ENCODE results near the gene ZNF91.
"Not testable (repeated sequence)": the region's sequence is repeated elsewhere in the genome, so short reads cannot be mapped to it uniquely, and the experiment has no call there.

ZNF91 gene

DNA sequence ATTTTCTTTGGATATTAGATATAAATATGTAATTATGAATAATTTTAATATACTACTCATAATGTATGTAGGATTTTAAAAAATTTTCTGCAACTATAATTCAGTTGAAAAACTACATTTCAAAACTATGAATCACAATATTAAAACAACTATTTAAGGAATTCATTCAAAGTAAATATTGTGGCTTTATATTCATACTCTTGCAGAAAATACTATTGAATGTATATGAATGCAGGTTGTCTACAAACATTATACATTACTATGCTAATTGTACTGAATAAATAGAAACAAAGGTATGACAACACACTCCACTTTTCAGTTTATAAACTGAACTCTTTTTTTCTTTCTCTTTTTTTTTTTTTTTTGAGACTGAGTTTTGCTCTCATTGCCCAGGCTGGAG lies 14.2 kb downstream of the ZNF91 start:
- no peak overlapping the region for H3K27ac ChIP-seq
- no peak for TF ChIP-seq ZFX (IDR thresholded peaks at IDR 0.05; ENCODE audit: borderline replicate concordance)
- TF ChIP-seq, protein P1, sequence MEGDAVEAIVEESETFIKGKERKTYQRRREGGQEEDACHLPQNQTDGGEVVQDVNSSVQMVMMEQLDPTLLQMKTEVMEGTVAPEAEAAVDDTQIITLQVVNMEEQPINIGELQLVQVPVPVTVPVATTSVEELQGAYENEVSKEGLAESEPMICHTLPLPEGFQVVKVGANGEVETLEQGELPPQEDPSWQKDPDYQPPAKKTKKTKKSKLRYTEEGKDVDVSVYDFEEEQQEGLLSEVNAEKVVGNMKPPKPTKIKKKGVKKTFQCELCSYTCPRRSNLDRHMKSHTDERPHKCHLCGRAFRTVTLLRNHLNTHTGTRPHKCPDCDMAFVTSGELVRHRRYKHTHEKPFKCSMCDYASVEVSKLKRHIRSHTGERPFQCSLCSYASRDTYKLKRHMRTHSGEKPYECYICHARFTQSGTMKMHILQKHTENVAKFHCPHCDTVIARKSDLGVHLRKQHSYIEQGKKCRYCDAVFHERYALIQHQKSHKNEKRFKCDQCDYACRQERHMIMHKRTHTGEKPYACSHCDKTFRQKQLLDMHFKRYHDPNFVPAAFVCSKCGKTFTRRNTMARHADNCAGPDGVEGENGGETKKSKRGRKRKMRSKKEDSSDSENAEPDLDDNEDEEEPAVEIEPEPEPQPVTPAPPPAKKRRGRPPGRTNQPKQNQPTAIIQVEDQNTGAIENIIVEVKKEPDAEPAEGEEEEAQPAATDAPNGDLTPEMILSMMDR (IDR thresholded peaks at IDR 0.05): no peak

DNA sequence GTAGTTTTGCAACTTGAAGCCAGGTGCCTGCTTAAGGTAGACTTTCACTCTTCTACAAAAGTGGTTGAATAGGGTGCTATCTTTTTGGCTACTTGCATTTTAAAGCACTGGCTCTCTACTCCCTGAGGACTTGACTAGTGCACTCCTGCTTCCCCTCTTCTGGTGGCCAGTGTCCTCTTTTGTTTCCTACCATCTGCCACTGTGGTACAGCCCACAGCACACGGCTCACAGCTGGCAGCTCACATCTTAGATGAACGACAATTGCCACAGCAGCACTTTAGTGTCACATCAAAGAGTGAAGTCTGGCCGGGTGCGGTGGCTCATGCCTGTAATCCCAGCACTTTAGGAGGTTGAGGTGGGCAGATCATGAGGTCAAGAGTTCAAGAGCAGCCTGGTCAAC lies 15.6 kb downstream of the ZNF91 start:
- H3K27ac ChIP-seq: not testable (repeated sequence)

DNA sequence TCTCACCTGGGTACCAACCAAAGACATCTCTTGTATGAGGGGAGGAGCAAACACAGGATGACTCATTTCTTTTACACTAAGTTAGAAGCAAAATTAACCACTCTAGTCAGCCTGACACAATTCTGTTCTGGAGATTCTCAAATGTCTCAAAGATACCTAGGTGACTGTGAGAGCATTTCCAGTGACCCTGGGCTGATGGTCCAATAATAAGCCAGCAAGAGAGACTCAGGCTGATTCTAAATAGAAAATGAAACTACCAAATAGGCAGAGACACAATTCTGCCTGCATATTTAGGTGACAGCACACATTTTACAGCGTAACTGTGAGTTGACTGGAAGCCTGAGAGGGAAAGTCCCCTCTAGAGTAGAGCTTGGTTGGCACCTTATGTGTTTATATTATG lies 16.3 kb downstream of the ZNF91 start:
- TF ChIP-seq, protein P1 (IDR thresholded peaks at IDR 0.05): no peak
- no peak for TF ChIP-seq ZFX (IDR thresholded peaks at IDR 0.05; ENCODE audit: borderline replicate concordance)

DNA sequence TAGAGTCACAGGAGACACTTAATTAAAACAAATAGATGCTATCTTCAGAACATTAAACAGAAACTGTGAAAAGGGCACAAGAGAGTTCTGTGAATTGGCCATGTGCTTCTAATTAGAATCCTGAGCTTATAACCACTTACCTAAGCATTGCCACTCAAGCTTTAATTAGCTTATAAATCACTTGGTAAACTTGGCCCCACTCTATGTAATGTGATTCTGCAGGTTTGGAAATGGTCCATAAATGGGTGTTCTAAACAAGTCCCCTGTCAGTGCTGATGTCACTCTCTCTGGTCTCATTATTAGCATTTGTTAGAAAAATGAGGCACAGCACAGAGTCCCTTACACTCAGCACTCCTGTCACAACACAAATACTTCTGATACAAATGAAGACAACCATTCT lies 18.0 kb downstream of the ZNF91 start:
- H3K27ac ChIP-seq: no peak overlapping the region
- no peak for TF ChIP-seq ZFX (IDR thresholded peaks at IDR 0.05; ENCODE audit: borderline replicate concordance)
- TF ChIP-seq, protein P1 (IDR thresholded peaks at IDR 0.05): no peak

More for the DNA sequence above, 16.3 kb downstream of the ZNF91 start:
- no peak overlapping the region for H3K27ac ChIP-seq

DNA sequence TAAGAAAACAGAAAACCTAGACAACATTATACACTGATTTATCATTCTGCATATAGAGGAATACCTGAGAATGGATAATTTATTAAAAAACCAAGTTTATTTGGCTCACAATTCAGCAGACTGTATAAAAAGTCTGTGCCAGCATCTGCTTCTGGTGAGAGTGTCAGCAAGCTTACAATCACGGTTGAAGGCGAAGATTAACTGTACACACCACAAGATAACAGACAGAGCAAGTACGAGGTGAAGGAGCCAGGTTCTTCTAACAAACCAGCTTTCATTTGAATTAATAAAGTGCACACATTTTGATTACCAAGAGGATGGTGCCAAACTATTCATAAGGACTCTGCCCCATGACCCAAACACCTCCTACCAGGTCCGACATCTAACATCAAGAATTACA lies 28.8 kb downstream of the ZNF91 start:
- TF ChIP-seq, protein P1 (IDR thresholded peaks at IDR 0.05): no peak
- TF ChIP-seq ZFX (IDR thresholded peaks at IDR 0.05; ENCODE audit: borderline replicate concordance): no peak
- H3K27ac ChIP-seq: no peak overlapping the region

DNA sequence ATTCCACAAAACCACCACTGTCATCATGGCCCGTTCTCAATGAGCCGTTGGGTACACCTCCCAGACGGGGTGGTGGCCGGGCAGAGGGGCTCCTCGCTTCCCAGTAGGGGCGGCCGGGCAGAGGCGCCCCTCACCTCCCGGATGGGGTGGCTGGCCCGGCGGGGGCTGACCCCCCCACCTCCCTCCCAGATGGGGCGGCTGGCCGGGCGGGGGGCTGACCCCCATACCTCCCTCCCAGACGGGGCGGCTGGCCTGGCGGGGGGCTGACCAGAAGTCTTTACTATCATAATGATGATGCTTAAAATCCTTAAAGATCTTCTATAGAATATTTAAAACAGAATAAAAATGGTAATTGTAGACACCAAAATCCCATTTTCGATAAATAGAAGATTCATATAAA lies 29.2 kb downstream of the ZNF91 start:
- not testable (repeated sequence) for H3K27ac ChIP-seq

DNA sequence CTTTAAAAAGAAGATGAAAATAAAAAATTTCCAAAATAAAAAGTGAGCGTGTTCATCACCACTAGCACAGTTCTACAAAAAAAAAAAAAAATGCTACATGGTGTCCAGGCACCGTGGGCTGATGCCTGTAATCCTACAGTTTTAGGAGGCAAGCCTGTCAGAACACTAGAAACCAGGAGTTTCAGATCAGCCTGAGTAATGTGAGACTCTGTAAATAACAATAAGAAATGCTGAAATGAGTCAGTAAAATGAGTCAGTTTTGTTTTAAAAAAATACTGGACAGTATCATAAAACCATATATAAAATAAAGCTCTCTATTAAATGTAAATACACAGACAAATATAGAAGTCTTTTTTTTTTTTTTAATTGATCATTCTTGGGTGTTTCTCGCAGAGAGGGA lies 30.0 kb downstream of the ZNF91 start:
- TF ChIP-seq, protein P1 (IDR thresholded peaks at IDR 0.05): no peak
- no peak for TF ChIP-seq ZFX (IDR thresholded peaks at IDR 0.05; ENCODE audit: borderline replicate concordance)
- H3K27ac ChIP-seq: no peak overlapping the region

DNA sequence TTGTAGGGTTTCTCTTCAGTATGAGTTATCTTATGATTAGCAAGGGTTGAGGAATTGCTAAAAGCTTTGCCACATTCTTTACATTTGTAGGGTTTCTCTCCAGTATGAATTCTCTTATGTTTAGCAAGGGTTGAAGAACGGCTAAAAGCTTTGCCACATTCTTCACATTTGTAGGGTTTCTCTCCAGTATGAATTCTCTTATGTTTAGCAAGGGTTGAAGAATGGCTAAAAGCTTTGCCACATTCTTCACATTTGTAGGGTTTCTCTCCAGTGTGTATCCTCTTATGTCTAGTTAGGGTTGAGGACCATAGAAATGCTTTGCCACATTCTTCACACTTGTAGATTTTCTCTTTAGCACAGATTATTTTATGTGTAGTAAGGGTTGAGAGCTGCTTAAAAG lies 33.4 kb downstream of the ZNF91 start:
- H3K27ac ChIP-seq: not testable (repeated sequence)

DNA sequence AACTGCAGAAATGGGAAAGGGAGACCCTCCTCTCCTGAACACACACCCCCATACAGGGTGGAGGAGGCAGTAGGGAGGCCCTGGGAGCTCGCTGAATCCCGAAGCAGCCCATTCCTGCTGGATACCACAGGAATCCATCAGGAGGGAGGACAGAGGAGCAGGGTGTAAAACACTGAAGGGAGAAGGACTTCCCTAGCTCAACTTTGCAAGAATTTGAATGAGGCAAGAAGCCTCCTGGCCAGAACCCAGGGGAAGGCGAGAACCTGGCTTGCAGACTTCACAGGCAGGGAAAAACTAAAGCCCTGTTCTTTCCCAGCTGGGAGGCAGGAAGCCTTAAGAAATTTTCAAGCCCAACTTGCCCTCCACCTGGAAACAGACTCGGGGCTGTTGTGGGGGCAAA lies 43.5 kb downstream of the ZNF91 start:
- TF ChIP-seq, protein P1 (IDR thresholded peaks at IDR 0.05): no peak
- no peak overlapping the region for H3K27ac ChIP-seq

Measured in 22Rv1 (cell line).